Endometrium (tissue), 2 donors: ENCODE data around the gene IGSF9.

Experiments used
- FAIRE-seq: peaks from 2 replicates; lab custom pipeline; 2012; peaks lifted over from hg19 to GRCh38; lab: Jason Lieb, UNC
- donor health status: control.
- donor health status: control.

The IGSF9 gene

DNA sequence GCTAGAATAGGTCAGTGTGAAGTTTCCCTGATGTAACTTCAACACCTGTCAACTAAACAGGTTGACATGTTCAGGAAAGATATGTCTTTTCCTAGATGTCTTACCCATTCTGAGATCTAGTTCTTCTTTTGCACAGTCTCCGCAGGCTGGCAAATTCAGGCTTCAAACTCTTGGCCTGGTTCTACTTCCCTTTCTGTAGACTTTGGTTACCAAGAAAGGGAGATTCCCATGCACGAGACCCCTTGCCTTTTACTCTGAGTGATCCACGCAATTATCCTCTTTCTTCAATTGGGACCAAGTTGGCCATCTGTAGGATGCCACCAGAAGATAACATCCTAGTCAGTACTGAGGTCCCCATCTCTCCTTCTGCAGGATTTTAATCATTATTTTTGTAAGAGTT lies 47.5 kb downstream of the IGSF9 start:
- FAIRE-seq: no peak

DNA sequence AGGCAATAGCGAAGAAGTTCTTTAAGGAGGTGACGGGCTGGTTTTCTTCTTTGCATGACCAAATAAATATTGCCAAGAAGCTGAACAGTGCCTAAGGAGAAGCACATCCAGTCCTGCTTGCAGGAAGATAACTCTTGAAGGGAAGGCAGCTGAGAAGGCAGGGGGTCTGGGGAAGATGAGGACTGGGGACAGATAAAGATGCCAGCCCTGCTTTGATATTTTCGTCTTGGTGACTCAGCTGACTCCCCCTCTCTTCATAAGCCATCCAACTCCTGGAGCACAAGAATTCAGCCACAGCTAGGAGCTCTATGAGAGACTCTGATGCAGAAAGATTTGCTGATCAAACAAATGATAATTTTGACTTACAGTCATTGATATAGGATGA lies 48.9 kb downstream of the IGSF9 start:
- no peak for FAIRE-seq

DNA sequence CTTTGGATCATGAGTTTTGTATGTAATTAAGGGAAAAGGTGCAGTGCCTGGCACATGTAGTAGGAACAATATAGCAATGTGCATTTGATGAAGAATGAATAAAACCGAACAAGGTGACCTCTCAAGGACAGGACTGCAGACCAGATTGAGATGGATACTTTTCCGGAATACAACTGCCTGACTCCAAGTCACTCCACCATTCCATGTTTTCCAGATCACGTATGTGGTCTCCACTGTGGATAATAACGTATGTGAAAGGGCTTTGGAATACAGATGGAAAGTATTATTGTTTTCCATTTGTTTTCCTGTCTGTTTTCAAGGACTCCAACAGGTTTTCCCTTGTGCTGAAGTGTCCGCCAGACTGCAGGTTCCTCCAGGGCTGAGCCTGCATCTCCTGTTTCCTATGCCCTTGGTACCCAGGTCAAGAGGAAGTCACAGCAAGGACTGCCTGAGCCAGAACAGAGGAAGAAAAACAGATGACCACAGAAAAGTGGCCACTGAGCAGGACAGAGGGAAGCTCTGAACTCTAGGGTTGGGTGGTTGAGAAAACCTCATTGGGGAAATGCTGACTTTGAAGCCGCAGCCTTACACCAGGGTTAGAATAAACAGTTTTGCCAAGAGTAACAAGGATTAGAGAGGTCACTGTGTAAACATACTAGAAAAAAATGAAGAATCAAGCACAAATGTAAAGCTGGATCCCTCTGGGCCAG lies 49.4 kb downstream of the IGSF9 start:
- no peak for FAIRE-seq

DNA sequence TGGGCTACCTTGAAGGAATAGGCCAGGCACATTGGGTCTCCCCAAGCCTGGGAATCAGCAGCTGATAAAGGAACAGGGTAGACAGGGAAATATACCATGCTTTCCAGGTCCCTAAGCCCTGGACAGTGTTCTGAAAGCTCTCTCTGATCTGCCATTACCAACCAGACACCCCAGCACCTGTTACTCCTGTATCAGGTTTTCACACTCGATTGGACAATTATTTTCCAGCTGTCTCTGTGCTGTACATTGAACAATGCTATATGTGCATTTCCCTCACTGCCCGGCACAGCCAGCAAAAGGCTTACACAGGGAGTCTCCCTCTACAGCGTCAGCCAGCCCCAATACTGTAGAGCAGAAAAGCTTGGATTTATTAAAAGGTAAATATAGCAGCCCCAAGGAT lies 50.1 kb downstream of the IGSF9 start:
- FAIRE-seq: no peak

DNA sequence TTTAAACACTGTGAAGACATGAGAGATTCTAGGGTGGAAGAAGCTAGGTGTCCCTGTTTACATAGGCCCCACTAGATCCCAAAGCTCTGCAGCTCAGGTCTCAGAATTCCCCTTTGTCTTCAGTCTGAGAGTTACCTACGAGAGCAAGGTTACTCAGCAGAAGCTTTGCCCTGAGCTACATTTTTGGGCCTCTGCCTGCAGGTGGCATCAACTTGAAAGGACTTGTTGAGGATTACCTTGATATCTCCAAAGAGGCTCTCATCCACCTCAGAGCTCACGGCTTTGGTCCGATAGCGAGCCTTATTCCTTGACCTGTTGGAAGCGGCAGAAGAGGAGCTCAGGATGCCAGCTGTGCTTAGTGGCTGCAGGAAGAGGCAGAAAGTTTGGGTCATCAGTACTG lies 52.5 kb downstream of the IGSF9 start:
- FAIRE-seq: no peak

DNA sequence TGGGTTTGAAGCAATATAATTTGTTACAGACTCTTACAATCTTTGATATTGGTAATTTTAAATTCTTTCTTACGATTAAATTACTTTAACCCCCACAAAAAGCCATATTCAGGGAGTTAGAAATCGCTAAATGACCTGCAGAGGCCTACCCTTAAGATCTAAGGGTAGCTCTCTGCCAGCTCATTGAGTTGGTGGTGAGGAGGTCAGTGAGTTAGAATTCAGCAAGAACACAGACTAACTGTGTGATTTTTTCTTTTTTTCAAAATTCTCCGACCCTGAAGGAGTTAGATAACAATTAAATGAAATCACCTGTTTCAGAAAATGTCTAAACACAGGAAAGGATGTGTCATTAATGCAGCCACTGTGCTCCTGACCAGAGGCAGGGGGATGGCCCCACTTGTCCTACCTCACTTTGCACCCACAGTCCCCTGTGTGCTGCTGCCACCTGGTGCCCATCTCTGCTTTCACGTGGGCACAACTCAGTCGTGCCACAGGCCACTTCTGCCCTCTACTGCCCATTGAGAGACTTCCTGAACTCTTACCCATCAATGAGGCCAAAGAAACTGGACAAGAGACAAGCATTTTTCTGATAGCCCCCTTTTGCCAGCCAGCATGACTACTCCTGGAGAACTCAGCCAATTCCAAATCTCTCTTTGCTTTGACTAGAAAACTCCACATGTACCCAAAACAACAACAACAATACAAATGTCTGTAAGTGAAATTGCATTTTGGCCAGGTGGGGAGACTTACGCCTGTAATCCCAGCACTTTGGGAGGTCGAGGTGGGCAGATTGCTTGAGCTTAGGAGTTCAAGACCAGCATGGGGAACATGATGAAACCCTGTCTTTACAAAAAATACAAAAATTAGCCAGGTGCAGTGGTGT lies 53.9 kb downstream of the IGSF9 start:
- FAIRE-seq: no peak

DNA sequence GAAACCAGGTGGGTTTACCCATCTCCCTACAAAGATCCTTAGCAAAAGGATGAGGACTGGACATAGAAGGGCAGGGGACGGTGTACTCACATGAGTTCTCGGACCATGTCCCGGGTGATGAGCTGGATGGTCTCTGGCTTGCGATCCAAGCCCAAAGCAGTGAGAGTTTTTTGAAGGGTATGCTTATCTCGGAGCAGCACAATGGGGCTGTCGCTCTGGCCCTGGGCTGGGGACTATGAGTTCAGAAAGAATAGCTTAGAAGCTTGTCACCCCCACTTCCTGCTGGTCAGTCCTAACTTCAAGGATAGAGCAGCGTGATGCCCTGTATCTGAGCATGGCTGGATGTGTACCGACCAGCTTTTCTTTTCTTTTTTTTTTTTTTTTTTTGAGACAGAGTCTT lies 55.0 kb downstream of the IGSF9 start:
- no peak for FAIRE-seq

DNA sequence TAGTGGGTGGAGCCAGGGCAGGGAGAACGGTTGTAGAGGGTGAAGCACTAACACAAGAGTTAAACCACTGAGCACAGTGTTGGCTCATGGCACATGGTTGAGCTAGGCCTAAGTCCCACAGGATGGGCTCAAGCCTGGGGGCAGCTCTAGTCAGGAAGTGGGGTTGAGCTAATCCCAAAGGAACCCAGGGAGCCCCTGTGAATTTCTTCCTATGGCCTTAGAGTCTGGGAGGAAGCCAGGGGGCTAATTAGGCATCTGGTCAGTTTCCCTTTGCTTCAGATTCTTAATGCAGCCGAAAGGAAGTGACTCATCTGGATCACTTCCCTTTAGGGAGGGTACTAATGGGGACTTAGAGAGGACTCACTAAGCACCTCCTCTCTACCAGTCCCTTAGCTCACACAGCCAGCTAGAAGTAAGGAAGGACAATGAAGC lies 55.6 kb downstream of the IGSF9 start:
- no peak for FAIRE-seq

DNA sequence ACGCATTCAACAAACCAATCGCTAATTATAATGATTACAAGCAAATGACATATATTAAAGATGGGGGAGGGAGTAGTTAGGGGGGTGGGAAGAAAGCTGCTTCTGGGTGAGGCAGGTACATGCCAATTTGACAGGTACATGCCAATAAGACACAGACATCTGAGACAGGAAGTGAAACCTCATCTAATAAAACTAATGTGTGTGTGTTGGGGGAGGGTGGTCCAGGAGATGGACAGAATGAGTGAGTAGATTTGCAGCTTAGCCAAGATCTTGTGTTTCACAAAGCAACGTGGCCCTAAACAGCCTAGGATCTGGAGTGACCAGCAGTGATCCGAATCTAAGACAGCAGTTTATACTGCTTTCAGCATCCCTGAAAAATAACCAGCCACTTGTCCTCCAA lies 56.2 kb downstream of the IGSF9 start:
- no peak for FAIRE-seq

DNA sequence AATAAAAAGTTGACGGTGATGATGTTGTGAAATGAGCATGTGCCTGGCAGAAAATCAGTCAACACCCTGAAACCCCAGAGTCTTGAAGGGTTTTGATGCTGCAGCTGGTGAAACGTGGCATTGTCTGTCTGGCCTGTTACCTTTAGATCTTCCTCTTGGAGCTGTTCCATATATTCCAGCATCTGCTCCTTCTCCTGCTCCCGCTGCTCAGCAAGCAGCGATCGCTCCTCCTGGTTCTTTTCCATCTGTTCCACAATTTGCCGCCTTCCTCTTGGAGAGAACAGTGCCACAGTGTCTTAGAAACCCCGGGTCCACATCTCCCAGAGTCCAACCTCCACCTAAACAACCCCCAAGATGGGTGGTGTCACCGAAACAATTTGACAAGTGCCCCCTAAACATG lies 61.1 kb downstream of the IGSF9 start:
- FAIRE-seq: no peak

DNA sequence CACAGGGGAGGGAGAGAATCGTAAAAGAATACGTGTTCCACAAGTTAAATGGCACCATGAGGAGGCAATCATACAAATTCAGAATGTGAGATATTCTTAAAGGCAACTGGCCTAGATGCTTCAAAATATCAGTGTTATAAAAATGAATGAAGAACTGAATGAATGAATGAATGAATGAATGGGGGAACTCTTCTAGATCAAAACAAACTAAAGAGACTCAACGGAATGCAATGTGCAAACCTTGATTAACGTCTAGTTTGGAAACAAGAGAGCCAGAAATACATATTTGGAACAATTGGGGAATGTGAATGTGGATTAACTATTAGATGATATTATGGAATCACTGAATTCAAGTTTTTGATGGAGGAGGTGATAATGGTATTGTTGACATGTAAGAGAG lies 62.3 kb downstream of the IGSF9 start:
- no peak for FAIRE-seq

DNA sequence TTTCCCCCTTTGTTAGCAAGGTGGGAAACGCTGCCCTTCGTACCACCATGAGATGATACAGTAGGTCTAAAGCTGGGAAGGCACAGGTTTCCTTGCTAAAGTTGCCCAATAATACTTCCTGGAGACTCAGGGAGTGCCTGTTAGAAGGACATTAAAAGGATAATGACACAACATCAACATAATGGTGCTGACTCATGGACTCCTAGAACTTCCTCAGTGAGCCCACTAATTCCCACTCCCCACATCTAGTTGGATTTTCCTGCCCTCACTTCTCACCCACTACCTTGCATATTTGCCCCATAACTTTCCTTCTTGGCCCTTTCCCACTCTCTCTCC lies 62.9 kb downstream of the IGSF9 start:
- no peak for FAIRE-seq

DNA sequence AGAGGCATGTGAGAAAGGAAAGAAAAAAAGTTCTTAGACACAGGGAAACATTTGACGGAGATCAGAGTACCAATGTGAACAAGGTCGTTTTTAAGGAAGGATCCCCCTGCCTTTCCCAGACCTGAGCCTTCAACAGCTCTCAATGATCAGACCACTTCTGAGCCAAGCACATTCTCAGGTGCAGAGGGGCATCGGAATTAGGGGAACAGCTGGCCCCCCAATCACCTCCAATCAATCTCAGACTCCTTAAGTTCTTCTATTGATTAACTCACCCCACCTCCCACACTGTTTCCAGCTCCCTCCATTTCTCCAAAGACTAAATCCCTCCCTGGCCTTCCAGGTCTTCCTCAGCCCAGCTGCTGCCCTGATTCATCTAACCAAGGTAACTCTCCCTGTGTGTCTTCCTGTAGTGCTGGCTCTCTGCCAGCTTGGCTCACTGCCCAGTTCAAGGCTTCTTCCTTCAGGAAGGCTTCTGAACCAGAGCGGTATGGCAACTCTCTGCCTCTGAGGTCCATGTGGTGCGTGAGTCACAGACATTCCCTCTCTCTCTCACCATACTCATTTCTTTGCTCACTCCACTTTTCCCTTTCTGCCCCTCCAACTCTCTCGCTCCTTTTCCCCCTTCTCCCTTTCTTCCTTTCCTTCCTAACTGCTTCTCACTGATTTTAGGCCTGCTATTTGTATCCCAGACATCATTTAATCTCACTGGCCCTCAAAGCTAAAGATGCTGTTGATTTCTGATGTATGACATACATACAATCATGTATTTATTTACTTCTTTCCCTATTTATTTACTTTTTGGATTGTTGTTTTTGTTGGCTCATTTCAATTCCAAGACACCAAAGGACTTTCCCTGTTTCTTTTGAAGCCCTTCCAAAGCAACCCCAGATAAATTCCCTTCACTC lies 63.5 kb downstream of the IGSF9 start:
- FAIRE-seq: no peak

DNA sequence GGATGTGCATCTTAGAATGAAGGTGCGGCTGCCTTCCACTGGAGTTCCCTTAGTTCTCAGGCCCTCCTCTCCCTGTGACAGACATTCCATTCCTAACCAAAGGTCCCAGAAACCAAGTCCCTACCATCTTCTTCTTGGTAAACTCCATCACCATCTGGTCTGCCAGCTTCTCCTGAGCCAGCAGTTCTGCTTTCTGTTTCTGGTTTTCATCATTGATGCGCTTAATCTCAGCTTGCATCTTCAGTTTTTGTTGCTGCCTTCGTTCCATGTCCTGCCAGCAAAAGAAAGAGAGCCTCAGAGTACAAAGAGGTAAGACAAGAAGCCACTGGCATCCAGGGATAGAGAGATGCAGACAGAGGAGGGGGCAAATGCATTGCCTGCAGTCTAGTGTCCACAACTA lies 65.0 kb downstream of the IGSF9 start:
- FAIRE-seq: no peak

DNA sequence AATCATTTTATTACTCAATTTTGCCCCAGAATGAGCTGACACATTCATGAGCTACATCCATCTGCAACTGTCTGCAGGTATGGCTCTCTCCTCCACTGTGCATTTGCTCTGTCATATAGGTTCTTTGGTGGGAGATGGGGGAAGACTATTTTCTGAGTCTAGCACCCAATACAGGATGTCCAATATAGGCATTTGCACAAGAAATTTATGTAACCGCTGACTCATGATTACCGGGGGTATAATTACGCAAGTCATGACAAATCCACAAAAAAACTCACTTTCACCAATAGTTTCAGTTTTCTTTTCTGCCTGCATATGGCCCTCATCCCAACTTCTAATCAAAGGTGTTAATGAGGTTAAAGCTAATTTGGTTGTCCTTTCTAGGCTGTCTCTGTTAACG lies 65.4 kb downstream of the IGSF9 start:
- no peak for FAIRE-seq

DNA sequence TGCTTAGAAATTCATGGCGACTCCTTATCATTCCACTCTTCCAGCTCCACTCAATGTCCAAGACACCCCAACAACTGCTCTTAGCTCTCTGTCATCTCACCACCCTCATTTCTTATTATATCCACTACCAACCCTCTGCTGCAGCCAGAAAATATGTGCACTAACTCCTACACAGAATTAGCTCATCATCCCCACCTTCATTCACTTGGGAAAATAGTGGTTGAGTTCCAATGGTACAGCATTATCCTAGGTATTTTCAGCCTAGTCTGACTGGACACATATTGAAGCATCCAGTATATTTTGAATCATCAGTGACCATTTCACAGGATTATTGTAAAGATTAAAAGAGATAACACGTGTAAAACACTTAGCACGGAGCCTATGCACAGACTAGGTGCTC lies 66.3 kb downstream of the IGSF9 start:
- no peak for FAIRE-seq

DNA sequence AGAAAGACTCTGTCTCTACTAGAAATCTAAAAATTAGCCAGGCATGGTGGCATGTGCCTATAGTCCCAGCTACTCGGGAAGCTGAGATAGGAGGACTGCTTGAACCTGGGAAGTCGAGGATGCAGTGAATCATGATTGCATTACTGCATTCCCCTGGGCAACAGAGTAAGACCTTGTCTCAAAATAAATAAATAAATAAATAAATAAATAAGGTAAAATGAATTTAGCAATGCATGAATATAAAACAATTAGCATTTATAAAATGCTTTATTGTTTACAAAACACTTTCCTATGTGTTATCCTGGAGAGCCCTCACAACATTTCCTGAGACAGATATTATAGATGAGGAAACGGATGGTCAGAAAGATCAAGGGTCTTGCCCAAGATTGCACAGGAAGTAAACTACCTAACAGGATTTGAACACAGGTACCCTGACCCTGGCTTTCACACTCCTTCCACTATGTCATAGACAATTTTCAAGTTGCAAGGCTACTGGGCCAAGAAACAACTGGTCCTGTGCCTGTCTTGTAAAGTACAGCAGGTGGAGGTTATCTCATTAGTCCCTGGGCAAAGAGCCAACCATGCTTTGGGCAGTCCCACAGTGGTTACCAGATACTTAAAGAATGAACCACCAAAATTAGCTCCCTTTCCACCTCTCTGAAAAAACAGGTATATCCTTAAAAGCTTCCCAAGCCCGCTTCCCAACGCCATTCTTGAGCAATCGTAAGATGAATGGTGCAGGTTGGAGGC lies 67.5 kb downstream of the IGSF9 start:
- FAIRE-seq: no peak
